Peyer's patch (tissue), 4 donors: ENCODE results near the gene PNO1. TPM values are rescaled to one million over a fixed set of nuclear protein-coding genes. Genes with fewer than 3 reads are reported as not detected.

ENCODE experiments used
- DNase-seq, 3 donors: peaks; one replicate each; pipeline ENCODE4 v3.0.0-alpha.2; 2017 to 2019
- H3K27ac ChIP-seq, 4 donors: fragments of 200-600 bp; sonication (generic); one replicate each; pipeline ENCODE4 v1.5.1; 2016 to 2019
- H3K27me3 ChIP-seq, 2 donors: fragments of 200-600 bp; sonication (generic); one replicate each; pipeline ENCODE4 v1.5.1; 2019
- H3K36me3 ChIP-seq, 3 donors: fragments of 200-600 bp; sonication (generic); one replicate each; pipeline ENCODE4 v1.5.1; 2016 to 2019
- H3K4me1 ChIP-seq, 4 donors: fragments of 200-600 bp; sonication (generic); one replicate each; pipeline ENCODE4 v1.5.1; 2016 to 2019
- H3K4me3 ChIP-seq, 4 donors: fragments of 200-600 bp; sonication (generic); 1 replicate in 3 of 4; 2 replicates in 1 of 4; pipeline ENCODE4 v1.5.1; 2016 to 2019; ENCODE audit warnings: mild to moderate bottlenecking in 1 of 4
- H3K9me3 ChIP-seq, 4 donors: fragments of 200-600 bp; sonication (generic); one replicate each; pipeline ENCODE4 v1.5.1; 2016 to 2019; ENCODE audit warnings: mild to moderate bottlenecking in 1 of 4
- POLR2A ChIP-seq, 2 donors: fragments of 450-650 bp; IDR thresholded peaks; one replicate each; pipeline ENCODE4 v1.5.1; 2017; ENCODE audit warnings: antibody characterized with exemption in 2 of 2, mild to moderate bottlenecking in 2 of 2, moderate library complexity in 2 of 2
- total RNA-seq, 4 donors: library from RNA; depleted of rRNA; stranded (reverse); fragments of >200 nt; gene quantifications; one replicate each; pipeline ENCODE4 v1.1.0, GENCODE V29; 2016
- TF ChIP-seq, protein P1 (sequence below), 6 experiments: fragments of 450-650 bp in 4 of 6; fragments of 200-600 bp in 2 of 6; sonication (generic) in 1 of 6; IDR thresholded peaks; one replicate each; pipeline ENCODE4 v1.5.1; 2017 to 2019; ENCODE audit warnings: antibody characterized with exemption in 6 of 6, mild to moderate bottlenecking in 3 of 6, moderate library complexity in 1 of 6

Gene PNO1
- total RNA-seq, 4 donors from 2014 or later: 4.9 to 14.9 (median 5.7) TPM

DNA sequence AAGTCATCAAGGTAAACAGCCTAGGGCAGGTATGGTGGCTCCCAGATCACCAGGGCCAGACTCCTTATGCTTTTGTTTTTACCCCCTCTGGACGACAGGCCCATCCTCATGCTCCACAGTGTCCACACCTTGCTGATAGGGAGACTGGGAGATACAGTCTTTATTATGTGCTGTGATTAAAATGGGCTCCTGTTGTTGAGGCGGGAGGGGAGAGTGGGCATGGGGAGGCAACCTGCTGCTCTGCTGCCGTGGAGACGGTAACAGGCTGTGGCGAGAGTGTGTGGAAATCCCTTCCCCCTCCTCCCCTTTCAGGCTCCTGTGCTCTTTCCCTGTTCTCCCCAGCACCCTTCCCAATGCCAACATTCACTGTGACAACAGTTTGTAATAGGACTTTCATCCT lies 38.2 kb upstream of the PNO1 start:
- H3K4me1 ChIP-seq: peaks cover 0 to 3% (median 0%) of the 10 kb centered on the region in 4 donors

DNA sequence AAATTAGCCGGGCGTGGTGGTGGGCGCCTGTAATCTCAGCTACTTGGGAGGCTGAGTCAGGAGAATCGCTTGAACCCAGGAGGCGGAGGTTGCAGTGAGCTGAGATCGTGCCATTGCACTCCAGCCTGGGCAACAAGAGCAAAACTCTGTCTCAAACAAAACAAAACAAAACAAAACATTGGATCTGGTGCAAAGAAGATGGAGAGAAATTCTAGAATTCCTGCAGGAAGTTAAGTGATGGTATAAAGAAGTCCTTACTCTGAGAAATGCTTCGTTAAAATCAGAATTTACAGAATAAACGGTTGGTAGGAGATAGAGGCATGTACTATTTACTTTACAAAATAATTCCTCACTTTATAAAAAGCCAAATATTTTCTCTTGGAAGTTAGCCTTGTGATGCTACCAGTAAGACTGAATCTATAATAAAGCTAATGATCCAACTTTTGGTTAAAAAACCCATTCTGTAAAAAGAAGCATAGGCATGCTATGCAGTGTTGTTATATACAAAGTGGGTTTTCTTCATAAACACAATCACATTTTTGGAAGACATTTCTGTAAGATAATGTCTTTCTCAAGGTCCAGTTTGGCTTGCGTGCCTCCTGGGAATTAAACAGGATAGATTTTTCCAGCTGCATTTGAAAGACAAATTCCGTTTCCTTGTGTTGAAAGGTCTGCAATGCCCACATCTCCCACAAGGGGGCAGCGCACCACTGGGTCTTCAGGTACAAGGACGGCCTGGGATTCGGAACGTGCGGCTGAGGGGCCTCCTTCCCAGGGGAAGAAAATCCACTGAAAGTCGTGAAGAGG lies 35.6 kb upstream of the PNO1 start:
- no peak for TF ChIP-seq POLR2A (IDR thresholded peaks at IDR 0.05)
- TF ChIP-seq, protein P1, sequence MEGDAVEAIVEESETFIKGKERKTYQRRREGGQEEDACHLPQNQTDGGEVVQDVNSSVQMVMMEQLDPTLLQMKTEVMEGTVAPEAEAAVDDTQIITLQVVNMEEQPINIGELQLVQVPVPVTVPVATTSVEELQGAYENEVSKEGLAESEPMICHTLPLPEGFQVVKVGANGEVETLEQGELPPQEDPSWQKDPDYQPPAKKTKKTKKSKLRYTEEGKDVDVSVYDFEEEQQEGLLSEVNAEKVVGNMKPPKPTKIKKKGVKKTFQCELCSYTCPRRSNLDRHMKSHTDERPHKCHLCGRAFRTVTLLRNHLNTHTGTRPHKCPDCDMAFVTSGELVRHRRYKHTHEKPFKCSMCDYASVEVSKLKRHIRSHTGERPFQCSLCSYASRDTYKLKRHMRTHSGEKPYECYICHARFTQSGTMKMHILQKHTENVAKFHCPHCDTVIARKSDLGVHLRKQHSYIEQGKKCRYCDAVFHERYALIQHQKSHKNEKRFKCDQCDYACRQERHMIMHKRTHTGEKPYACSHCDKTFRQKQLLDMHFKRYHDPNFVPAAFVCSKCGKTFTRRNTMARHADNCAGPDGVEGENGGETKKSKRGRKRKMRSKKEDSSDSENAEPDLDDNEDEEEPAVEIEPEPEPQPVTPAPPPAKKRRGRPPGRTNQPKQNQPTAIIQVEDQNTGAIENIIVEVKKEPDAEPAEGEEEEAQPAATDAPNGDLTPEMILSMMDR (IDR thresholded peaks at IDR 0.05): peak; percentile 88 to 96 (median 92)
- DNase-seq: peak; percentile 85 to 95 (median 92)
- Histone ChIP-seq H3K27me3 (no peaks in the 10 kb centered on the region), H3K4me3 (no peak overlapping the region), H3K9me3 (no peaks in the 10 kb centered on the region), H3K4me1 (peaks cover 0 to 3% (median 0%) of the 10 kb centered on the region in 4 donors), H3K36me3 (no peaks in the 10 kb centered on the region), H3K27ac (peak overlapping the region in 2 of 4 donors; percentile 83 to 84)

More for the DNA sequence above, 38.2 kb upstream of the PNO1 start:
- DNase-seq: no peak
- Histone ChIP-seq H3K36me3 (no peaks in the 10 kb centered on the region), H3K27ac (peak overlapping the region in 2 of 4 donors; percentile 24 to 83), H3K4me3 (no peak overlapping the region), H3K27me3 (no peaks in the 10 kb centered on the region), H3K9me3 (no peaks in the 10 kb centered on the region)
- TF ChIP-seq, protein P1 (IDR thresholded peaks at IDR 0.05): no peak
- no peak for TF ChIP-seq POLR2A (IDR thresholded peaks at IDR 0.05)

DNA sequence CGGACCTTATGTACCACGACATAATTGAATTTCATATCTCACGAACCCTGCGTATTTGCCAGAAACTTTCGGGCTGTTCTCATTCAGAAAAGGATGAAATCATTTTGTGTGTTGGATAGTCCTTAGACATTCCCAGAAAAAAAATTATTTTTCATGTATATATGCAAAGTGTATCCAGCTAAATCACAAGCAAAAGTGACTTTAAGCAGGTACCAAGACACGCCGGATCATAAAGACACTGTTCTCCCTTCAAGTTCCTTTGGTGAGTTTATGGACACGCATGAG lies 35.1 kb upstream of the PNO1 start:
- H3K4me1 ChIP-seq: peaks cover 0 to 3% (median 0%) of the 10 kb centered on the region in 4 donors
- H3K27ac ChIP-seq: peak overlapping the region in 1 of 4 donors; percentile 44
- H3K27me3 ChIP-seq: no peaks in the 10 kb centered on the region
- no peak for TF ChIP-seq POLR2A (IDR thresholded peaks at IDR 0.05)
- TF ChIP-seq, protein P1 (IDR thresholded peaks at IDR 0.05): no peak
- H3K36me3 ChIP-seq: no peaks in the 10 kb centered on the region
- no peak overlapping the region for H3K4me3 ChIP-seq
- DNase-seq: no peak
- H3K9me3 ChIP-seq: no peaks in the 10 kb centered on the region

DNA sequence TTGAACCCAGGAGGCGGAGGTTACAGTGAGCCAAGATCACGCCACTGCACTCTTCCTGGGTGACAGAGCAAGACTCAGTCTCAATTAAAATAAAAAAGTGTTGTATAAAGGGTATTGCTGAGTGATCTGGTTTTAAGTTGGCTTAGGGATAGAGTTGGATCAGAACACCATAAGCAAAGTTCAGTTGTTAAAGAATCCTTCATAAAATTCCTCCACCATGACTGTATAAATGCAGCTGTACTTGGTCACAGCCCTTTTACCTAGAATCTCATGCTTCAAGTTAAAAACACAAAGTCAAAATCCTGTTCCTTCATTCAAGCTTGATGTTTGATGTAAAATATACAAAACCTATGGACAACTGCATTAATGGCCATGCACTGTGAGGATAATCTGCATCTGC lies 33.4 kb upstream of the PNO1 start:
- Histone ChIP-seq H3K4me1 (peaks cover 0 to 3% (median 0%) of the 10 kb centered on the region in 4 donors), H3K4me3 (no peak overlapping the region), H3K9me3 (no peaks in the 10 kb centered on the region), H3K27ac (no peak overlapping the region), H3K36me3 (no peaks in the 10 kb centered on the region), H3K27me3 (no peaks in the 10 kb centered on the region)
- no peak for DNase-seq
- TF ChIP-seq, protein P1 (IDR thresholded peaks at IDR 0.05): no peak
- TF ChIP-seq POLR2A (IDR thresholded peaks at IDR 0.05): no peak

DNA sequence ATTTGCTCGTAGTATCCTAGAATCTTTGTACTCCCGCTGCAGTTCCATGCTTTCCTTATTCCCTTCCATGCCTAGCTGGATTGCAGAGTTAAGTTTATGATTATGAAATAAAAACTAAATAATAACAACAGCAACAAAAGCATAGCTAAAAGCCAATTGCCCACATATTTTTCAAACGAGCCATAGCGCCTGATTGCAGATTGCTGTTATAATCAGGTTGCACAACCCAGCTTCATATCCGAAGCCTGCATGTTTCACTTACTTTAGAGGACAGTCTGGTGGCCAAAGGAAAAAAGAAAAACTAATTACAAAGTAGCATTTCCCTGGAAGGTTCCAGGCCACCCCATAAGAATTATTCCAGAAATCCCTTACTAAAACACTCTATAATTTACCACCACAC lies 31.9 kb upstream of the PNO1 start:
- H3K36me3 ChIP-seq: no peaks in the 10 kb centered on the region
- H3K27ac ChIP-seq: no peak overlapping the region
- TF ChIP-seq, protein P1 (IDR thresholded peaks at IDR 0.05): no peak
- TF ChIP-seq POLR2A (IDR thresholded peaks at IDR 0.05): no peak
- H3K9me3 ChIP-seq: no peaks in the 10 kb centered on the region
- H3K4me1 ChIP-seq: peaks cover 0 to under 1% (median 0%) of the 10 kb centered on the region in 4 donors
- H3K27me3 ChIP-seq: no peaks in the 10 kb centered on the region
- no peak overlapping the region for H3K4me3 ChIP-seq
- DNase-seq: no peak
